Measurements from ENCODE around the gene DSEL.

Gene DSEL

GRCh38 chr18:67516539-67517443, at the start of gene DSEL:
Gene DSEL, minus strand, starts transcription at chr18:67516720. Its CDS starts 2,112 bp downstream, at chr18:67514608.
- no peak for DNase-seq (ENCODE audit: low spot score)

DNA sequence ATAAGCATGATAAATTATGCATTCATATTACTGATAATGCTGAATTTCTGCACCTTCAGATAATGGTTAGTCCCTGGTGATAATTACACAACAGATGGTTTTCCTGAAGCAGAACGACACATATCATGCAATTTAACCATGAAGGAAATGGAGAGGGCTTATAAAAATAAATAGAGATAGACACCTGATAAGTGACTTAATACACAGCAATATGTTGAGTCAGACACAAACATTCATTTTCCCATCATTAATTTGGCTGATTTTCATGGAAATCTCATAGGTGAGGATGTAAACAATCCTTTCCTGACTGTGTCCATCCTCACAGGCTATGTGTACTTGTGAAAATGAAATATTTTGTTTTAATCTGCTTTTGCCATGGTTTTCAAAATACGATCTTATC, 36.9 kb upstream of the DSEL start:
- no peak for DNase-seq (ENCODE audit: low spot score)

GRCh38 chr18:67550872-67551520, 34.5 kb upstream of the DSEL start:
- DNase-seq (ENCODE audit: low spot score) = no peak

DNA sequence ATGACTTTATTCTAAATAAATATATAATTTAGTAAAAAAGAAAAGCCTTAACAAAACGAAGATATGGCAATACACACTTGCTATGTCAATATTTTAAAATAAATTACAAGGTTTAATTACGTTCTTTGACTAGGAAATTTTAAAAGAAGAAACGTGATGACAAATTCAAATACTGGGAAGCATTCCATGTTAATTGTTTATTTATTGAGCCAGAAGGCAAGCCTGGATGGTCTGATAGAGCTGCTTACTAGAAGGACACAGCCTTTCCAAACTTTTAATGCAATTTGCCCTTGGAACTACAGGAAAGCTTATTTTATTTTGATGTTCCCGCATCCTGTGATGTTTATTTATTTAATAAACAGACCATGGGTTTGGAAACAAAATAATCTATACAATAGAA, 33.4 kb upstream of the DSEL start:
- no peak for DNase-seq (ENCODE audit: low spot score)

DNA sequence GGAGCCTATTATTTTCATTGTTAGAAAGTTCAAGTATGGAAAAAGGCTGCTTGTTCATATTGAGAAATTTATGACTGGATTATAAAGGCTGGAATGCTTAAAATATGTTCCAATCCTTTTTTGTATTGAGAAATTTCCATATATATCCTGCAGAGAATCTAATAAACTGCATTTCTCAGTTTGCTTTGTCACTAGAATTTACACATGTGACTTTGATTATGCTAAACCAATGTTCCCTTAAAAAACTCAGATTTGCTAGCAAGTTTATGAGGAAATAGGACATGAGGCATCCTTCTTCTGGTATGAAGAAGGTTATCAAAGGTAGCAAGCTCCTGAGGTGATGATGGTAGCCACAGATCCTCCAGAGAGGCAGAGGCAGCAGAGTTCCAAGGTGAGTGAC, 29.2 kb upstream of the DSEL start:
- DNase-seq (ENCODE audit: low spot score) = no peak

DNA sequence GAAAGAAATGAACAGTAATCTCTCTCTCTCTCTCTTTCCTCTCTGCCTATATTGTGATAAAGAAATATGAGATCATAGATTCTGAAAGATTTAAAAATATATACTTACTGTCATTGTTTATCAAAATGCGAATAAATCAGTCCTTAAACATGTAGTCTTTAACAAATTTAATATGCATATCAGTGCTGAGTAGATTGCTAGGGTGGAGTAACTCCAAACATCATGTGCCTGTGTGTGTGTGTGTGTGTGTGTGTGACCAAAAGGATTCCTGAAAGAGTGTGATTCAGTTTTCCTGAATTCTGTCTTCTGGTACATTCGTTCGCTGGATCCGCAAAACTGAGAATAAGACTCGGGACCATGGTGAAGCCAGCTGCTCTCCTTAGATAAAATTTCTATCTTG, 24.0 kb upstream of the DSEL start:
- DNase-seq (ENCODE audit: low spot score) = no peak

- no peak for DNase-seq (ENCODE audit: low spot score)
Observed at GRCh38 chr18:67531929-67532328, 15.4 kb upstream of the DSEL start.

DNA sequence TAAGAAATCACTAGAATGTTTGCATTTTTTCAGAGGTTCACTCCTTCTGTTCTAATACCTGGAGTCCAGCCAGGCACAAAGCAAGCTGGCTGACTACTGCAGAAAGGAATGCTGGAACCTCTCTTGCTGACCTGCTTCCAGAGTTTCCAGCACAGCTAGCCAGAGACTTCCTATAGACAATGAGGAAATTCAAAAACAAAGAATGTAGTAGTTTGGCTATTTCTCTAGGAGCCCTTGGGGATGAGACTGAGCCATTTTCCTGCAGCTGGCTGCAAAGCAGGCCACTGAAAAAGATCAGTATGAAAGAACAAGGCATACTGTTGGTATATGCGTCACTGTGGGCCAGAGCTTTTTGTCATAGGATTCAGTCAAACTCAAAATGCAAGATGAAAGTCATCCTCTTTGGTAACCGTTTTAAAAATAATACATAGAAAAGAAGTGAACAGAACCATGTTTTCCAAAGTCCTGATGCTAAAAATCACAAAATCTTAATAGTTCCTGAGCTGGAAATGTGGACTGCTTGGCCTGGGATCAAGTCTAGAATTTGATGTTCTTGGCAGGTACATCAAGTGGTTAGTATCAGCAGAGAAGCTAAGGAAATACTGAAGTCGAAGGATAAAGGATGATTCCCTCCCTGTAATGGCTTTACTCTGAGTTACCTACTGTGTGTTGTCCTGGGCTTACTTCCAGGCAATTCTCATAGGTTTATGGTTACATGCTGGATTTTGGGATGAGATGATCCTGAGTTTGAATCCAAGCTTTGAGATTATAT, 9.0 kb upstream of the DSEL start:
- peak; percentile 18 for DNase-seq (ENCODE audit: low spot score)

DNA sequence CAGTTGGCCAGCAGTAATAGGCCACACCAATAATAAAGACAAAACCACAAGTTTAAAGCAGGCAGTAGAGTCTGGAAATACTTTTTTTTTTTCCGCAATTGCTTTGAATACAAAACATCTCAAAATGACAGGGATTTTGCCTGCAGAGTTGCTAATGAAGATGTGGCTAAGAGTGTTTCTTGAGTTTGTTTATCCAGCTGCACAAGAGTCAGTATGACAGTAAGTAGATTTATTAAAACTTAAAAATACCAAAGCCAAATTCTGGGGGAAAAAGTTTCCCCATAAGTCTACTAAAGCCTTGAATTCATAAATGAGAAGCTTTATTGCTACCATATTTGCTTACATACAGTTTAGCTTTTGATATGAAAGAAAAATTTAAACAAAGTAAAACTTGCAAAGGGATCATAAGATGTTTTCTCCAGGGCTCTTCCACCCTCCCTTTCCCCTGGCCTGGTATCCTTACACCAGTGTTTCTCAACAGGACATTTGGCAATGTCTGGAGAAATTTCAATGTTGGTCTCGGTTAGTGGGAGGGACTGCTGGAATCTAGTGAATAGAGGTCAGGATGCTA, 3.9 kb upstream of the DSEL start:
- DNase-seq (ENCODE audit: low spot score) = no peak

DNA sequence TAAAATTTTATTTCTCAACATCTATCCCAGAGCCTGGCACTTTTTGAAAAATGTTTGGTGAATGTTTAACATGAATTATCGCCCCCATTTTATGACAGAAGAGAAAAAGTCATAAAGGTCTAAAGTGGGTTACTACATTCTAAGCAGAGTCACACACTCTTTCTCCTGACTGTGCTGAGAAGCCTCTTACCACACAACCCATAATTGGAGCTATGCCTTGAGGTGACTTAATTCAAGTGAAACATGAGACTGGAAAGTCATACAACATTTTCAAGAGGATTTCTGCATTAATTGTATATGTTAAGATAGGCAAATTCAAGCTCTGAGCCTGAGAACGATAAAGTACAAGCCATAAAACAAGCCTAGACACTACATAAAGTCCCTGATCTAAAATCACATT, 3.1 kb upstream of the DSEL start:
- no peak for DNase-seq (ENCODE audit: low spot score)

- no peak for DNase-seq (ENCODE audit: low spot score)
Observed at GRCh38 chr18:67518566-67518965, 2.0 kb upstream of the DSEL start.

GRCh38 chr18:67517444-67517765, 885 bp upstream of the DSEL start:
- no peak for DNase-seq (ENCODE audit: low spot score)

GRCh38 chr18:67515942-67516538, 480 bp downstream of the DSEL start:
- DNase-seq (ENCODE audit: low spot score) = no peak

DNA sequence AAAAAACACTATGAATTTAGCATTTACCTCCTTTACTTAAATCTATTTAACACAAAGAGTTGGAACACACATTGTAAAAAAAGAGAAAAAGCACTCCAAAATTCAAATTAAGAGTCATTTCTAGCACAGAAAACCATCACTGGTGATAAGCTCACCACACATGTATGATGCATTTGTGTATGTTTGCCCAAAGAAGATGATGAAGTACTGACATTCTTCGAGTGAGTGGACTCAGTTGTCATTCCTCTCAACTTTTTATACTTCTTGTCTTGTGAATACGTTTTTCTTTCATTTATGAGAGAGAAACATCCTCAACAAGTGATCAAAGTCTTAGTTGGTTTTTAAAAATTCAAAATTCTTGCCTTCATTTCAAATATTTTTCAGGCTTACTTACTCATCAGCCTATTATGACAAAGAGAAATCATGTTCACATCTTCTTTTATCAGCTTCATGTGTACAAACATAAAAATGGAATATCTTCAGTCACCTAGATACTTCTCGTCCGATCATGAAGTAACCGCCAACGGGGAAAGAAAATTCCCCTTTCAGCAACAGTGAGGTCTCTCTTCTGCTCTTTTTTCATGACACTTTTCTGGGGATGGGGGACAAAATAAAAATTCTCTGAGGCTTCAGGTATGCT, 1.5 kb downstream of the DSEL start:
- DNase-seq (ENCODE audit: low spot score) = no peak

GRCh38 chr18:67514465-67514864, 2.1 kb downstream of the DSEL start:
- DNase-seq (ENCODE audit: low spot score) = no peak

GRCh38 chr18:67513280-67513679, 3.2 kb downstream of the DSEL start:
- DNase-seq (ENCODE audit: low spot score) = no peak

DNA sequence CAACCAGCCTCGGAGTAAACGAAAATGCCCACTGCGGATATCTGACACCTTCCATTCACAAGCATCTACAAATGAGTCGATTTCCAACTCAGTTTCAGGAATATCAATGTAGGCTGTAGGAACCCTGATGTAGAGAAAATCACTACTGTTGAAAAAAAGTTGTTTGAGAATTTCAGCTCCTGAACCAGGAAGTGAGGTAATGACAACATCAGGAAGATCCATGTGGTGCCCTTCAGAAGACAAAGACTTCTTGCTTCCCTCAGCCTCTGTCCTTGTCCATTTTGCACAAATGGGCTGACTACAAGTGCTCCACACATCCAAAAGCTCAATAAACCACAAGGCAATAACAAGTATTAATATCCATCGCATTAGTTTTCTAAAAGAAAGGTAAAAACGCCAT, 4.7 kb downstream of the DSEL start:
- DNase-seq (ENCODE audit: low spot score) = no peak

DNA sequence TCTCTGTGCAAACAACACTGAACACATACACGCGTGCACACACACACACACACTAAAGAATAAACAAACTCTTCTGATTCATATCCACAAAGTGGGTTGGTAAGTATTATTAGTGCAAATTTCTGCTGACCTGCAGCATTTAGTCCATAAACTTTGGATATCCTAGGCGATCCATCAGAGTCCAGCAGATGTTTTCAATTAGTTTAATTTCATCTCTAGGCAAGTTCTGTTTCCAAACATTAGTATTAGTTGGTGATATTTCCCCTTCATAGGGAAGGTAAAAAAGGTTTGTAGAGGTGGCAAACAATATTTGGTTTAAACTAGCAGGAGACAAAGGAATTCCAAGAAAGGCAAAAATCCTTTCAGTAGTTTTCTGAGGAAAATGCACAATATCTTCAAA, 5.7 kb downstream of the DSEL start:
- DNase-seq (ENCODE audit: low spot score) = no peak

- no peak for DNase-seq (ENCODE audit: low spot score)
Observed at GRCh38 chr18:67509741-67510391, 6.7 kb downstream of the DSEL start.

GRCh38 chr18:67508146-67508545, 8.4 kb downstream of the DSEL start:
- no peak for DNase-seq (ENCODE audit: low spot score)

DNA sequence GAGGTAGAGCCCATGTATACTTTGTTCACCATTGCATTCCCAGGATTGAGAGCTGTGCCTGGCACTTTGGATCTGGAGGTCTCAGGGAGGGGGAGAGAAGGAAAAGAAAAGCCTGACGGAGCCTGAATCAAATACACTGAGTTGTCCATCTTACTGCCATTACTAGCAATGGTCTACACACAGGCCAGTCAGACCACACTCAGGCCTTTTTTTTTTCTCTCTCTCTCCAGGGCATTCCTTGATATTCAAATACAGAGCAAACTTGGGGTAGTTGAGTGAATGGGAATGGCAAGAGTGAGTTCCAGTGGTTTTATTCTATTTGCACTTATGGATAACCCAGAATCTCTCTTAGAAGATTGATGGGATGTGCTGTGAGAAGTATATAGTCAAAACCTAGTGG, 11.8 kb downstream of the DSEL start:
- DNase-seq (ENCODE audit: low spot score) = no peak

Measured in RKO (cell line).